Pancreas (tissue), 10 donors: ENCODE data around the gene CEP55. TPM values are rescaled to one million over a fixed set of nuclear protein-coding genes. Genes with fewer than 3 reads are reported as not detected.
"Not testable (repeated sequence)": the region's sequence is repeated elsewhere in the genome, so short reads cannot be mapped to it uniquely, and the experiment has no call there.

Experiments used
- ATAC-seq, 4 donors: fragments of 200-7000 bp; cut with Tn5 transposase; one replicate each; pipeline versions ENCODE4 v1.8.0 to v1.9.1; 2020; ENCODE audit warnings: mild to moderate bottlenecking in 4 of 4, moderate library complexity in 4 of 4
- DNase-seq, 6 donors: peaks; one replicate each; pipeline ENCODE4 v3.0.0-alpha.2; 2020
- FAIRE-seq: peaks from 2 replicates; lab custom pipeline; 2012; peaks lifted over from hg19 to GRCh38; lab: Jason Lieb, UNC
- H3K27ac ChIP-seq, 4 donors: fragments of 200-600 bp; sonication (generic); 1 replicate in 3 of 4; 2 replicates in 1 of 4; pipeline versions ENCODE4 v1.5.0 to v1.8.0; 2020
- H3K27me3 ChIP-seq, 4 donors: fragments of 200-600 bp; one replicate each; pipeline ENCODE4 v1.8.0; 2021
- H3K36me3 ChIP-seq, 3 donors: fragments of 200-600 bp; sonication (generic) in 1 of 3; one replicate each; pipeline versions ENCODE4 v1.5.0 to v1.8.0; 2020 to 2021
- H3K4me1 ChIP-seq, 3 donors: fragments of 200-600 bp; one replicate each; pipeline ENCODE4 v1.8.0; 2021
- H3K4me3 ChIP-seq, 4 donors: fragments of 200-600 bp; sonication (generic) in 2 of 4; one replicate each; pipeline versions ENCODE4 v1.5.0 to v1.8.0; 2020 to 2021
- H3K9me3 ChIP-seq, 4 donors: fragments of 200-600 bp; one replicate each; pipeline ENCODE4 v1.8.0; 2021
- WGBS, 2 donors: extraction: QIAGEN DNeasy Blood & Tissue Kit; methylation state at CpG; one replicate each; pipeline ENCODE4 v1.1.7; 2013; 5-methylcytosine and 5-hydroxymethylcytosine counted together
- intact Hi-C, 3 donors: fragments of 100-400 bp; cut with DNase I; formaldehyde crosslinking; loops; one replicate each; pipeline versions ENCODE4 v1.11.1 to v1.14.2; 2022
- polyA plus RNA-seq, 2 donors: library from polyadenylated mRNA; stranded (reverse); fragments of 200-250 nt; gene quantifications; one replicate each; pipeline ENCODE4 v1.2.3, GENCODE V29; 2013
- total RNA-seq, 6 donors: library from RNA; stranded (reverse); fragmentation: NEBNext Ultra II Directional in 4 of 6; extraction: Animal tissue kit (Norgen Biotek cat#: 25700) in 4 of 6; gene quantifications; one replicate each; pipeline versions ENCODE4 v1.2.1 to v1.2.4, GENCODE V29; 2021 to 2023
- TF ChIP-seq, protein P1 (sequence below), 4 donors: fragments of 200-600 bp; sonication (generic) in 3 of 4; IDR thresholded peaks; one replicate each; pipeline versions ENCODE4 v1.5.0 to v1.8.0; 2021; ENCODE audit warnings: antibody characterized with exemption in 4 of 4
- donor health status: healthy with polysubstance abuse.
- donor health status: DM: no; HTN: no; CAD: no; lungs with moderate emphysema.
- donor health status: DM: no; HTN: no; CAD: no.
- donor health status: control.
- donor health status: control.
- donor health status: Bipolar disorder and iron deficiency.
- donor health status: DM: yes; HTN: yes; CAD: no.
- donor health status: DM: no; HTN: no; CAD: no.
- donor health status: DM: no; HTN: no; CAD: no.
- donor health status: DM: yes; HTN: yes; CAD: no.

CEP55 gene
- total and polyA plus RNA-seq, 8 donors: 0.07 to 0.94 (median 0.25) TPM; not detected in 1

DNA sequence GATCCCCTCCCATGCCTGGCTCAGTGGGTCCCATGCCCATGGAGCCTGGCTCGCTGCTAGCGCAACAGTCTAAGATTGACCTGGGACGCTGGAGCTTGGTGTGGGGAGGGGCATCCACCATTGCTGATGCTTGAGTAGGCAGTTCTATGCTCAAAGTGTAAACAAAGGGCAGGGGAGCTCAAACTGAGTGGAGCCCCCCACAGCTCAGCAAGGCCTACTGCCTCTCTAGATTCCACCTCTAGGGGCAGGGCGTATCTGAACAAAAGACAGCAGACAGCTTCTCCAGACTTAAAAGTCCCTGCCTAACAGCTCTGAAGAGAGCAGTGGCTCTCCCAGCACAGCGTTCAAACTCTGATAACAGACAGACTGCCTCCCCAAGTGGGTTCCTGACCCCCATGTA, 38.9 kb downstream of the CEP55 start:
- intact Hi-C loops: no loop called here
- Histone ChIP-seq H3K4me1 (no peaks in the 10 kb centered on the region), H3K27me3 (no peaks in the 10 kb centered on the region), H3K4me3 (no peak overlapping the region), H3K27ac (no peak overlapping the region), H3K9me3 (no peaks in the 10 kb centered on the region), H3K36me3 (no peaks in the 10 kb centered on the region)
- ATAC-seq (no peak), DNase-seq (no peak), FAIRE-seq (no peak)
- 85 to 86% methylated on average over 5 of the region's 5 CpGs for WGBS, 2 donors
- TF ChIP-seq, protein P1, sequence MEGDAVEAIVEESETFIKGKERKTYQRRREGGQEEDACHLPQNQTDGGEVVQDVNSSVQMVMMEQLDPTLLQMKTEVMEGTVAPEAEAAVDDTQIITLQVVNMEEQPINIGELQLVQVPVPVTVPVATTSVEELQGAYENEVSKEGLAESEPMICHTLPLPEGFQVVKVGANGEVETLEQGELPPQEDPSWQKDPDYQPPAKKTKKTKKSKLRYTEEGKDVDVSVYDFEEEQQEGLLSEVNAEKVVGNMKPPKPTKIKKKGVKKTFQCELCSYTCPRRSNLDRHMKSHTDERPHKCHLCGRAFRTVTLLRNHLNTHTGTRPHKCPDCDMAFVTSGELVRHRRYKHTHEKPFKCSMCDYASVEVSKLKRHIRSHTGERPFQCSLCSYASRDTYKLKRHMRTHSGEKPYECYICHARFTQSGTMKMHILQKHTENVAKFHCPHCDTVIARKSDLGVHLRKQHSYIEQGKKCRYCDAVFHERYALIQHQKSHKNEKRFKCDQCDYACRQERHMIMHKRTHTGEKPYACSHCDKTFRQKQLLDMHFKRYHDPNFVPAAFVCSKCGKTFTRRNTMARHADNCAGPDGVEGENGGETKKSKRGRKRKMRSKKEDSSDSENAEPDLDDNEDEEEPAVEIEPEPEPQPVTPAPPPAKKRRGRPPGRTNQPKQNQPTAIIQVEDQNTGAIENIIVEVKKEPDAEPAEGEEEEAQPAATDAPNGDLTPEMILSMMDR (IDR thresholded peaks at IDR 0.05): no peak

DNA sequence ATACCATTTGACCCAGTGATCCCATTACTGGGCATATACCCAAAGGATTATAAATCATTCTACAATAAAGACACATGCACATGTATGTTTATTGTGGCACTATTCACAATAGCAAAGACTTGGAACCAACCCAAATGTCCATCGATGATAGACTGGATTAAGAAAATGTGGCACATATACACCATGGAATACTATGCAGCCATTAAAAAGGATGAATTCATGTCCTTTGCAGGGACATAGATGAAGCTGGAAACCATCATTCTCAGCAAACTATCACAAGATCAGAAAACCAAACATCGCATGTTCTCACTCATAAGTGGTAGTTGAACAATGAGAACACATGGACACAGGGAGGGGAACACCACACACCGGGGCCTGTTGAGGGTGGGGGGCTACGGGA, 44.5 kb downstream of the CEP55 start:
- H3K36me3 ChIP-seq, ATAC-seq, H3K27me3 ChIP-seq, H3K9me3 ChIP-seq, intact Hi-C loops, H3K4me1 ChIP-seq, FAIRE-seq, H3K27ac ChIP-seq, H3K4me3 ChIP-seq, DNase-seq: not testable (repeated sequence)
- 91 to 93% methylated on average over 4 of the region's 4 CpGs for WGBS, 2 donors

DNA sequence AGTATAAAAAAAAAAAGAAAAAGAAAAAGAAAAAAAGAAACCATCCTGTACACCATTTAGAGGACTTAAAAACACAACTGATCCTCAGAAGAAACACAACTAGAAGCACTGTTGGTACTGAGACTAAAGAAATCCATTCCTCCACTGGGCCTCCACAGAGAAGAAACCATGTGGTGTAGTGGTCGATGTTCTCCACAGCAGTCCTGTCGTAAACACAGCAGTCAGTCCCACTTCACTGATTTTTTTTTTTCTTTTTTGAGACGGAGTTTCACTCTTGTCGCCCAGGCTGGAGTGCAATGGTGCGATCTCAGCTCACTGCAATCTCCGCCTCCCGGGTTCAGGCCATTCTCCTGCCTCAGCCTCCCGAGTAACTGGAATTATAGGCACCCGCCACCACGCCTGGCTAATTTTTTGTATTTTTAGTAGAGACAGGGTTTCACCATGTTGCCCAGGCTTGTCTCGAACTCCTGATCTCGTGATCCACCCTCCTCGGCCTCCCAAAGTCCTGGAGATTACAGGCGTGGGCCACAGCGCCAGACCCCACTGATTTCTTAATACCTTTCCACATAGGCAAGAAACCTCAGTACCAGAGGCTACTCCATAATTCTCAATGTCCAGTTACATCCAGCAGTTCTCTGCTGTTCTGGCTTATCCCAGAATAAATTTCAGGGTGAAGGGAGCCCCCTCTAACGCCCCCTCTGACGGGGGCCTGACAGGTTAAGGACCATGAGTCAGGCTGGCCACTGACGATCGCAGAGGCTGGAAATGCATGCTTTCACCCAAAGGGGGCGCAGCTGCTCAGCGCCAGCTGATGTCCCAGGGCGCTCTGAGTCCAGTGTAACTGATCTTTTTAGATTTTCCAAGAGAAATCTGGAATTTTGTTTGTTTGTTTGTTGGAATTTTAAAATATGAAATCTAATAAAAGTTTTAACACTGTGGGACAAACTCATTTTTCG, 45.3 kb downstream of the CEP55 start:
- Histone ChIP-seq H3K9me3 (no peaks in the 10 kb centered on the region), H3K27me3 (no peaks in the 10 kb centered on the region), H3K36me3 (no peaks in the 10 kb centered on the region), H3K4me3 (peak overlapping the region in 1 of 4 donors; percentile 6), H3K4me1 (no peaks in the 10 kb centered on the region), H3K27ac (no peak overlapping the region)
- WGBS, 2 donors: 44 to 51% methylated on average over 23 of the region's 23 CpGs
- TF ChIP-seq, protein P1 (IDR thresholded peaks at IDR 0.05): peak; percentile 58 to 70 (median 66)
- peak; percentile 9 to 77 (median 44) for DNase-seq
- intact Hi-C loops: no loop called here
- no peak for FAIRE-seq
- peak; percentile 82 to 96 (median 90) for ATAC-seq

DNA sequence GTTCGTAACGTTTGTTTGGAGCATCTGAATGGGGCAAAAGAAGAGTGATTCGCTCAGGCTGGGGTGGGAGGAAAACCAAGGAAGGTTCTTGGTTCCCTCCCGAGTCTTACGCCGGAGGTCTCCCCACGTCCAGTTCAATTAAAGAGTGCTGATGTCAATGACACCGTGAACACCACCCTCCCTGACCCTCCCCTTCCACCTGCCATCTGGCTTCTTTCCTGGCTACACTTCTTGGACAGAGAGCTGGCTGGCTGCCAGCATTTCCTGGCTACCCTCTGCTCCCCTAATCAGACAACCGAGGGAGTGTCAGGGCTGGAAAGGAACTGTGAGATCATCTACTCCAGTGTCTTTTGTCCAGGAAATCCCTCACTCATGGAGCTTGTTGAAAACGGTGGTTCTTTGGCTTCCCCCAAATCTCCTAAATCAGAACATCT, 46.0 kb downstream of the CEP55 start:
- 10 to 13% methylated on average over 10 of the region's 10 CpGs for WGBS, 2 donors
- Histone ChIP-seq H3K9me3 (no peaks in the 10 kb centered on the region), H3K27me3 (no peaks in the 10 kb centered on the region), H3K27ac (no peak overlapping the region), H3K4me3 (peak overlapping the region in 1 of 4 donors; percentile 6), H3K4me1 (no peaks in the 10 kb centered on the region), H3K36me3 (no peaks in the 10 kb centered on the region)
- no peak for FAIRE-seq
- intact Hi-C loops: no loop called here
- ATAC-seq: peak; percentile 60 to 83 (median 74)
- peak; percentile 21 to 73 (median 48) for DNase-seq
- TF ChIP-seq, protein P1 (IDR thresholded peaks at IDR 0.05): no peak

DNA sequence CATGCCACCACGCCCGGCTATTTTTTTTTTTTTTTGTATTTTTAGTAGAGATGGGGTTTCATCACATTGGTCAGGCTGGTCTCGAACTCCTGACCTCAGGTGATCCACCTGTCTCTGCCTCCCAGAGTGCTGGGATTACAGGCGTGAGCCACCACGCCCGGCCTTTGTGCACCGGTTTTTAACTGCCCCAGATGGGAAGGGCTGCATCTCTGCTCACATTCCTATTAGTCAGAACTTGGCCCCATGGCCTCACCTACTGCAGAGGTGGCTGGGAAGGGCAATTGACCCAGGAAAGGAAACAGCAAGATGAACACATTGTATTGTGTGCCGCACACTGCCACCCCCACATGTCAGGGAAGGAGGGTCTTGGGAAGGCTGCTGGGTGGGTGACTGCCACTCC, 50.6 kb downstream of the CEP55 start:
- intact Hi-C loops, ATAC-seq: not testable (repeated sequence)
- WGBS, 2 donors: 69 to 83% methylated on average over 7 to 8 of the region's 8 CpGs

DNA sequence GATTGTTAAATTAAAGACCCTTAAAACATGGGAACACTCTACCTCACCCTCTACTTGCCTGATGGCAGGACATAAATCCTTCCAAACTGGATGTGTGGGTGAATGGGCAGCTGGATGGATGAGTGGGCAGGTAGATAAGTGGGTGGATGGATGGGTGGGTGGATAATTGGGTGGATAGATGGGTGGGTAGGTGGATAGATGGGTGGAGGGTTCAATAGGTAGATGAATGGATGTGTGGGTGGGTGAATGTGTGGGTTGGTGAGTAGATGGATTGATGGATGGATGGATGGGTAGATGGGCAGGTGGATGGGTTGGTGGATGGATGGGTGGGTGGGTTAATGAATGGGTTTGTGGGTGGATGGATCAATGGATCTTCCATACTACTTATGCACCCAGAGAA, 51.1 kb downstream of the CEP55 start:
- ATAC-seq (no peak), DNase-seq (no peak), FAIRE-seq (no peak)
- intact Hi-C loops: no loop called here
- H3K4me1 ChIP-seq: no peaks in the 10 kb centered on the region
- H3K27ac ChIP-seq: no peak overlapping the region
- no peaks in the 10 kb centered on the region for H3K27me3 ChIP-seq
- TF ChIP-seq, protein P1 (IDR thresholded peaks at IDR 0.05): no peak
- H3K4me3 ChIP-seq: no peak overlapping the region
- H3K9me3 ChIP-seq: no peaks in the 10 kb centered on the region
- no peaks in the 10 kb centered on the region for H3K36me3 ChIP-seq

More for the DNA sequence above, 50.6 kb downstream of the CEP55 start:
- not testable (repeated sequence) for H3K4me3 ChIP-seq, DNase-seq, FAIRE-seq, H3K4me1 ChIP-seq, H3K36me3 ChIP-seq, H3K9me3 ChIP-seq, H3K27me3 ChIP-seq, H3K27ac ChIP-seq
